ENCODE data around the gene PLEKHH2. TPM values are rescaled to one million over a fixed set of nuclear protein-coding genes. Genes with fewer than 3 reads are reported as not detected.

PLEKHH2 gene
- total RNA-seq, 1 experiment from 2014 or later, result 3.1 TPM

- Histone ChIP-seq H3K23me2 (ENCODE audit: insufficient read length, low read depth, low read length, poor library complexity, severe bottlenecking) (no peaks in the 10 kb centered on the region), H3K27ac (ENCODE audit: insufficient read length, low read depth, low read length) (no peak overlapping the region), H3K4me2 (ENCODE audit: insufficient read depth, insufficient read length, low read length) (no peak overlapping the region), H4K91ac (ENCODE audit: insufficient read length, low read depth, low read length) (no peak overlapping the region), H3K56ac (ENCODE audit: insufficient read length, low read depth, low read length) (no peak overlapping the region), H3K14ac (ENCODE audit: insufficient read depth, low read length) (no peak overlapping the region), H3T11ph (ENCODE audit: low read length) (no peak overlapping the region), H3K79me2 (ENCODE audit: insufficient read depth, low read length) (no peaks in the 10 kb centered on the region), H3K4me1 (ENCODE audit: insufficient read depth, low read length) (no peaks in the 10 kb centered on the region), H2BK15ac (ENCODE audit: low read depth, low read length) (no peak overlapping the region), H2BK120ac (ENCODE audit: low read depth, low read length, poor library complexity, severe bottlenecking) (no peak overlapping the region), H3K18ac (ENCODE audit: insufficient read length, low read depth, low read length) (no peak overlapping the region), H2AK5ac (ENCODE audit: insufficient read length, low read length) (no peak overlapping the region), H3K9ac (ENCODE audit: extremely low read depth, insufficient read length, low read length) (no peak overlapping the region), H2BK5ac (ENCODE audit: insufficient read length, low read length) (no peak overlapping the region), H3K79me1 (ENCODE audit: insufficient read depth, low read depth, low read length, poor library complexity, severe bottlenecking) (no peaks in the 10 kb centered on the region), H3K4ac (ENCODE audit: low read depth, low read length) (no peak overlapping the region), H2AFZ (ENCODE audit: low read length) (no peak overlapping the region), H2BK12ac (ENCODE audit: insufficient read length, low read depth, low read length) (no peak overlapping the region), H4K5ac (ENCODE audit: insufficient read length, low read depth, low read length) (no peak overlapping the region), H3K9me3 (ENCODE audit: control insufficient read depth, low read depth, low read length) (no peaks in the 10 kb centered on the region), H4K8ac (replicated peaks; ENCODE audit: insufficient read length, low read depth, low read length) (no peak overlapping the region), H3K23ac (ENCODE audit: insufficient read length, low read depth, low read length) (no peak overlapping the region), H4K20me1 (ENCODE audit: control insufficient read depth, insufficient read depth, insufficient read length) (no peaks in the 10 kb centered on the region), H2BK20ac (ENCODE audit: low read depth, low read length, poor library complexity, severe bottlenecking) (no peak overlapping the region), H3K27me3 (ENCODE audit: insufficient read depth, low read length) (no peaks in the 10 kb centered on the region)
- DNase-seq, result no peak
- Mint-ChIP-seq H3K4me1 (no peaks in the 10 kb centered on the region), H3K27ac (no peak overlapping the region), H3K36me3 (ENCODE audit: insufficient read depth in 1 of 3, low read depth in 3 of 3) (0 out of 7 replicates have a peak, but pooled peaks cover 0 to 5% (median 0%) of the 10 kb centered on the region in 3 experiments), H3K4me3 (no peak overlapping the region), H3K27me3 (ENCODE audit: low read depth) (no peaks in the 10 kb centered on the region; the same call in 1 of the 2 replicates), H3K9me3 (peaks cover 0 to 3% of the 10 kb centered on the region in 2 experiments; a peak in 1 of 5 replicates)
- TF ChIP-seq CTCF (conservative IDR thresholded peaks at IDR 0.05), result no peak
- WGBS (ENCODE audit: extremely low coverage, insufficient read length, low lambda C conversion rate), result no CpG with 5 or more reads among the region's 3 CpGs
Measured at GRCh38 chr2:43657241-43657640, 20.2 kb downstream of the PLEKHH2 start.

Measured in H9 (cell line).